Kidney (tissue), 22 donors: ENCODE results near the gene SLC35G3. TPM values are rescaled to one million over a fixed set of nuclear protein-coding genes. Genes with fewer than 3 reads are reported as not detected.
"Not testable (repeated sequence)": the region's sequence is repeated elsewhere in the genome, so short reads cannot be mapped to it uniquely, and the experiment has no call there.

ENCODE experiments used
- DNase-seq, 5 donors: peaks; one replicate each; pipeline ENCODE4 v3.0.0-alpha.2; 2013 to 2020
- FAIRE-seq: peaks from 2 replicates; lab custom pipeline; 2012; peaks lifted over from hg19 to GRCh38; lab: Jason Lieb, UNC
- H3K27ac ChIP-seq, 2 donors: one replicate each; pipeline ENCODE4 v1.7.0; 2013; ENCODE audit warnings: low read depth in 2 of 2, low read length in 2 of 2, inconsistent platforms in 1 of 2
- H3K27me3 ChIP-seq: one replicate; pipeline ENCODE4 v1.7.1; 2013; ENCODE audit warnings: low read length, inconsistent platforms; ENCODE audit not compliant: control insufficient read depth, insufficient read depth
- H3K36me3 ChIP-seq, 3 donors: one replicate each; pipeline versions ENCODE4 v1.7.0 to v1.7.1; 2013; ENCODE audit warnings: low read length in 3 of 3, control low read depth in 1 of 3, inconsistent platforms in 1 of 3; ENCODE audit not compliant: insufficient read depth in 3 of 3, control insufficient read depth in 2 of 3
- H3K4me1 ChIP-seq, 3 donors: one replicate each; pipeline versions ENCODE4 v1.7.0 to v1.7.1; 2013; ENCODE audit warnings: low read length in 3 of 3, inconsistent platforms in 1 of 3, low read depth in 1 of 3; ENCODE audit not compliant: control insufficient read depth in 2 of 3, insufficient read depth in 2 of 3
- H3K4me3 ChIP-seq, 3 donors: one replicate each; pipeline versions ENCODE4 v1.7.0 to v1.8.1; 2013; ENCODE audit warnings: low read length in 3 of 3, control low read depth in 1 of 3, inconsistent platforms in 1 of 3
- H3K9ac ChIP-seq, 3 donors: one replicate each; pipeline versions ENCODE4 v1.7.0 to v1.7.1; 2013; ENCODE audit warnings: low read length in 3 of 3, control low read depth in 1 of 3, inconsistent platforms in 1 of 3
- H3K9me3 ChIP-seq, 3 donors: one replicate each; pipeline versions ENCODE4 v1.7.0 to v1.7.1; 2013; ENCODE audit warnings: low read length in 3 of 3, control low read depth in 1 of 3, inconsistent platforms in 1 of 3; ENCODE audit not compliant: control insufficient read depth in 2 of 3, insufficient read depth in 1 of 3
- intact Hi-C: fragments of 100-400 bp; cut with DNase I; formaldehyde crosslinking; loops from one replicate; pipeline ENCODE4 v1.11.1; 2022
- long read RNA-seq, 10 donors: library from polyadenylated mRNA in 1 of 10; unstranded in 1 of 10; transcript quantifications; one replicate each; pipeline ENCODE4 v2.0.0 and lab custom pipeline, GENCODE V29; 2021 to 2026
- polyA plus RNA-seq: library from polyadenylated mRNA; stranded (reverse); fragments of 350-450 nt; fragmentation: Illumina TruSeq; extraction: RNeasy Lipid Tissue Mini Kit (QIAGEN cat#74804); gene quantifications from one replicate; pipeline ENCODE4 v1.2.3, GENCODE V29; 2014; ENCODE audit warnings: low read depth, low replicate concordance; ENCODE audit not compliant: insufficient read depth
- total RNA-seq: library from RNA; stranded (reverse); fragmentation: NEBNext Ultra II Directional; extraction: Animal tissue kit (Norgen Biotek cat#: 25700); gene quantifications from one replicate; pipeline ENCODE4 v1.2.1, GENCODE V29; 2021
- TF ChIP-seq, protein P1 (sequence below): IDR thresholded peaks from 3 replicates; pipeline ENCODE4 v1.5.1; 2012; ENCODE audit warnings: mild to moderate bottlenecking, moderate library complexity, borderline replicate concordance; ENCODE audit not compliant: insufficient read depth; ENCODE audit errors: extremely low read depth
- donor health status: control.
- donor health status: control.
- donor health status: control.
- donor health status: control.
- donor health status: control.
- donor health status: DM: yes; HTN: yes; CAD: no.
- donor health status: Normal renal cell carcinoma (clear cell type).

SLC35G3 gene
- total RNA-seq (not detected), polyA plus RNA-seq (not detected)
- long read RNA-seq, donor 1, partial matches to known transcripts: 0 of 1 reads
- long read RNA-seq, donor 1, other reads (novel, unspliced or antisense): 0 of 1 reads
- long read RNA-seq, donor 2: 0 reads
- long read RNA-seq, donor 3: 0 reads
- long read RNA-seq, donor 4: 0 reads
- long read RNA-seq, donor 5: 0 reads
- long read RNA-seq, donor 6: 0 reads
- long read RNA-seq, donor 7: 0 reads
- long read RNA-seq, donor 8, partial matches to known transcripts: 0 of 4 reads
- long read RNA-seq, donor 8, other reads (novel, unspliced or antisense): 0 of 4 reads
- long read RNA-seq, donor 9, partial matches to known transcripts: 0 of 2 reads
- long read RNA-seq, donor 9, other reads (novel, unspliced or antisense): 0 of 2 reads
- long read RNA-seq, donor 10: 0 reads

DNA sequence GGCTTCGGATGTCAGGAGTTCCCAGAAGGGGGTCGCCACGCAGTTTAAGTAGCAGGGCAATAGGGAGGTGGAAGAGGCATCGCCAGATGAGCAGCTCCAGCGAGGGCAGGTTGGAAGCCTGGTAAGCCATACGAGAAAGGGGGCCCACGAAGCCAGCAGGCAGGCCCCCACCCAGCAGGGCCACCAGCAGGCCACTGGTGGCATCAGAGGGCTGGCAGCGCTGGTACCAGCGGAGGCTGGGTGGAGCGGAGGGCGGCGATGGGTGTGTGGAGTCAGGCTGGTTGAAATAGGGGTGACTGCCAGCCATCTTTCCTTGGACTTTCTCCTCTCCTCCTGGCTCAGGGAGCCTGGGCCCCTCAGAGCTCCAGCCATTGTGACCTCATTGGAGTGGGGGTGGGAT, at the start of gene SLC35G3:
TSS of gene SLC35G3 (minus strand) at position 393 of the 400 bp plus-strand sequence. CDS start at position 307, 86 bp downstream.
- intact Hi-C loops, H3K4me1 ChIP-seq, DNase-seq, H3K9me3 ChIP-seq, H3K9ac ChIP-seq, H3K27me3 ChIP-seq, H3K4me3 ChIP-seq, H3K27ac ChIP-seq, FAIRE-seq, H3K36me3 ChIP-seq: not testable (repeated sequence)

DNA sequence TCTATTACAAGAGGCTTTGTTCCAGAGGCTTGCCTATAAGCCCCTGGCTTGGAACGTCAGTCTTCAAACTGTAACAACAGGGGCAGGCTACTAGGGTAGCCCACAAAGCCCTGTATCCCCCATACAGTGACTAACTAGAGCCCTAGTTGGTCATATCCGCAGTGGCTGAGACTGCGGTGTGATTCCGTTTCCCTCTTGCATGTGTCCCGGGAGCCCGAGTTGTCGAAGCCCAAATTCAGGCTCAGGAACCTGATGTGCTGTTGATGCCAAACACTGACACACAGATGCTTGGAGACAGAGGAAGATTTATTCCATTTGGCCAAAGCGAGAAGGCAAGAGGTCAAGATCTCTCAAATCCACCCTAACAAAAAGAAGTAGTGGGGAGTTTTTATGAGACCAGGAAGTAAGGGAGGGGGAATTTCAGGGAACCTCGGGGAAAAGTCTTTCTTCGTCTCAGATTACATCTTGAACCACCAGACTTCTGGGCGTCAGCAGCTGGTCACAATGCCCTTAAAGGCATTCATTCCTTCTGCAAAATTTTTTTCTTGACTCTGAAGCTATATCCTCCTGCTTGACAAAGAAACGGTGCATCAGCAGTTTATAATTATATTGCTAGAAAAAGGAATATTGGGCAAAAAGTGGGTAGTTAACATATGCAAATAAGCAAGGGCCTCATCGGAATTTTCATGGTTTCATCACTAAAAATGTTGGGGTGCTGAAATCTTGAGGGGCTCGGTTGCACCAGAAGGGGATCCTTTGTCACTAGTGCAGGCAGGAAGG, 49.6 kb upstream of the SLC35G3 start:
- intact Hi-C loops: no loop called here
- TF ChIP-seq, protein P1, sequence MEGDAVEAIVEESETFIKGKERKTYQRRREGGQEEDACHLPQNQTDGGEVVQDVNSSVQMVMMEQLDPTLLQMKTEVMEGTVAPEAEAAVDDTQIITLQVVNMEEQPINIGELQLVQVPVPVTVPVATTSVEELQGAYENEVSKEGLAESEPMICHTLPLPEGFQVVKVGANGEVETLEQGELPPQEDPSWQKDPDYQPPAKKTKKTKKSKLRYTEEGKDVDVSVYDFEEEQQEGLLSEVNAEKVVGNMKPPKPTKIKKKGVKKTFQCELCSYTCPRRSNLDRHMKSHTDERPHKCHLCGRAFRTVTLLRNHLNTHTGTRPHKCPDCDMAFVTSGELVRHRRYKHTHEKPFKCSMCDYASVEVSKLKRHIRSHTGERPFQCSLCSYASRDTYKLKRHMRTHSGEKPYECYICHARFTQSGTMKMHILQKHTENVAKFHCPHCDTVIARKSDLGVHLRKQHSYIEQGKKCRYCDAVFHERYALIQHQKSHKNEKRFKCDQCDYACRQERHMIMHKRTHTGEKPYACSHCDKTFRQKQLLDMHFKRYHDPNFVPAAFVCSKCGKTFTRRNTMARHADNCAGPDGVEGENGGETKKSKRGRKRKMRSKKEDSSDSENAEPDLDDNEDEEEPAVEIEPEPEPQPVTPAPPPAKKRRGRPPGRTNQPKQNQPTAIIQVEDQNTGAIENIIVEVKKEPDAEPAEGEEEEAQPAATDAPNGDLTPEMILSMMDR: no peak
- Histone ChIP-seq H3K27me3 (no peaks in the 10 kb centered on the region), H3K36me3 (no peaks in the 10 kb centered on the region), H3K27ac (peak overlapping the region; percentile 87 to 93), H3K9ac (peak overlapping the region; percentile 63 to 80 (median 72)), H3K4me1 (peaks cover 0 to 4% (median 0%) of the 10 kb centered on the region in 3 donors), H3K4me3 (peak overlapping the region; percentile 74 to 86 (median 79)), H3K9me3 (no peaks in the 10 kb centered on the region)
- FAIRE-seq (no peak), DNase-seq (peak; percentile 57 to 81 (median 72))

DNA sequence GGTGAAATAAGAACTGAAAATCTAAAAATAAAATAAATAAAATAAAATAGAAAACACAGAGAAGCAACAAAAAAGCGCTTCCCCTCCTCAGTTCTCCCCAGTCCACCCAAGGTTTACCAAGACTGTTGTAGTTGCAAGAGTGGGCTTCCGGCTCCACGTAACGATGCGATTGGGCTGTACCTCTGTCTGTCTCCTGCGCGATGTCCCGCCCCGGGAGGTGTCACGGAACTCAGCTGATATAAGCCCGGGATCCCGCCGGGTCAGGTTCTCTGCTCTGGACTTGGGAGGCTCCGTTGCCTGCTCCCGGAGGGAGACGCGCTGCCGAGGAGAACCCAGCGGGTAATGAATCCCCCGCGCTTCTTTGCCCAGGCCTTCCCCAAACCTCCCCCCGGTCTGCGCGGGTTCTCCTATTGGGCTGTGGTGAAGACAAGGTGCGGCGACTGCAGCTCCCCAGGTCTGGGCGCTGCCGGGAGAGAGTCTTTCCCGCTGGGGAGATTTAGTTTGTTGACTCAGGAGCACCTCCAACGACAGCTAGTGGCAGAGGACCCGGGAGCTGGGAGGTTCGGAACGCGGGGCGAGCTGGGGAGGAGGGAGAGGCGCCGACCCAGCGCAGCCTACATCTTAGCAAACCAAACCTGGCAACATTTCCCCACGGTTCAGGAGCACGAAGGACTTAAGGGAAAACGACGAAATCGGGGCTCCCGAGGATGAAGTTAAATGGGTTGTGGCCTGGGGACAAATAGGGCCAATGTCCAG, 48.8 kb upstream of the SLC35G3 start, which contains the start of gene SLFN5:
TSS of gene SLFN5 (plus strand) at position 268 of the 756 bp plus-strand sequence. CDS start 15,619 bp downstream, outside the sequence.
- Histone ChIP-seq H3K4me1 (peaks cover 0 to 4% (median 0%) of the 10 kb centered on the region in 3 donors), H3K4me3 (peak within 1 kb of the TSS; percentile 74 to 86 (median 79)), H3K36me3 (no peaks in the 10 kb centered on the region), H3K27ac (peak within 1 kb of the TSS; percentile 87 to 93), H3K9me3 (no peaks in the 10 kb centered on the region), H3K9ac (peak within 1 kb of the TSS; percentile 72 to 89 (median 88)), H3K27me3 (no peaks in the 10 kb centered on the region)
- FAIRE-seq: peak; percentile 78
- TF ChIP-seq, protein P1: no peak
- peak; percentile 93 to 98 (median 95) for DNase-seq
- intact Hi-C loops: no loop called here
